ENCODE results near the gene ARHGAP28.

- no peak for TF ChIP-seq CTCF (IDR thresholded peaks at IDR 0.05)
- no peak for TF ChIP-seq POLR2A (IDR thresholded peaks at IDR 0.05)
Observed at GRCh38 chr18:6876641-6877041, 147.1 kb downstream of the ARHGAP28 start.

Data from body of pancreas (tissue), 4 donors.